Endodermal cell (in vitro differentiated cells): ENCODE results near the gene ANKRD34C. TPM values are rescaled to one million over a fixed set of nuclear protein-coding genes. Genes with fewer than 3 reads are reported as not detected.

Experiments used
- DNase-seq: peaks from one replicate; pipeline ENCODE4 v3.0.0-alpha.2; 2017
- H3K27ac ChIP-seq: 2 replicates; pipeline ENCODE4 v1.5.1; 2013; ENCODE audit warnings: mild to moderate bottlenecking, low read depth, low read length, moderate library complexity
- H3K27me3 ChIP-seq: 2 replicates; pipeline ENCODE4 v1.6.1; 2013; ENCODE audit warnings: mild to moderate bottlenecking, low read length, moderate library complexity; ENCODE audit not compliant: insufficient read depth, control insufficient read depth, poor library complexity, severe bottlenecking
- H3K36me3 ChIP-seq: 2 replicates; pipeline ENCODE4 v1.7.0; 2013; ENCODE audit warnings: mild to moderate bottlenecking, low read length, moderate library complexity; ENCODE audit not compliant: control insufficient read depth, insufficient read depth
- H3K4me1 ChIP-seq: one replicate; pipeline ENCODE4 v1.7.0; 2013; ENCODE audit warnings: low read length; ENCODE audit not compliant: control insufficient read depth, insufficient read depth
- H3K4me3 ChIP-seq: 2 replicates; pipeline ENCODE4 v1.5.1; 2013; ENCODE audit warnings: mild to moderate bottlenecking, low read length, moderate library complexity
- H3K9ac ChIP-seq: 2 replicates; pipeline ENCODE4 v1.6.1; 2013; ENCODE audit warnings: mild to moderate bottlenecking, low read length, moderate library complexity; ENCODE audit not compliant: poor library complexity, severe bottlenecking; ENCODE audit errors: extremely low read depth
- H3K9me3 ChIP-seq: 2 replicates; pipeline ENCODE4 v1.6.1; 2013; ENCODE audit warnings: mild to moderate bottlenecking, low read length, moderate library complexity; ENCODE audit not compliant: control insufficient read depth
- H3K27ac Mint-ChIP-seq: 2 replicates; pipeline ENCODE4 v1.8.0; 2020; ENCODE audit warnings: mixed read lengths
- H3K27me3 Mint-ChIP-seq: 2 replicates; pipeline ENCODE4 v1.8.0; 2021; ENCODE audit warnings: mild to moderate bottlenecking, mixed read lengths; ENCODE audit not compliant: insufficient read depth
- H3K36me3 Mint-ChIP-seq: 2 replicates; pipeline ENCODE4 v1.8.0; 2020; ENCODE audit warnings: low read depth, mixed read lengths
- H3K4me1 Mint-ChIP-seq: 2 replicates; pipeline ENCODE4 v1.8.0; 2020; ENCODE audit warnings: mixed read lengths
- H3K4me3 Mint-ChIP-seq: 2 replicates; pipeline ENCODE4 v1.8.0; 2020; ENCODE audit warnings: mild to moderate bottlenecking, moderate library complexity, mixed read lengths
- H3K9me3 Mint-ChIP-seq: 2 replicates; pipeline ENCODE4 v1.8.0; 2020; ENCODE audit warnings: mild to moderate bottlenecking, mixed read lengths
- CTCF ChIP-seq: fragments of 200-600 bp; sonication (generic); conservative IDR thresholded peaks from 2 replicates; pipeline ENCODE4 v1.5.0; 2021; ENCODE audit warnings: antibody characterized with exemption, mild to moderate bottlenecking
- WGBS, 2 experiments: methylation state at CpG; one replicate each; pipeline versions ENCODE4 v1.1.5 to v1.1.7; 2013; ENCODE audit warnings: missing lambda C conversion rate in 2 of 2, mixed read lengths in 1 of 2; ENCODE audit not compliant: insufficient coverage in 1 of 2, insufficient read length in 1 of 2; 5-methylcytosine and 5-hydroxymethylcytosine counted together
- long read RNA-seq, 4 experiments: library from polyadenylated mRNA in 2 of 4; library from RNA in 1 of 4; library from capped mRNA in 1 of 4; stranded (forward) in 3 of 4; unstranded in 1 of 4; transcript quantifications; one replicate each; pipeline ENCODE4 v2.0.0, GENCODE V29; 2020 to 2021; ENCODE audit warnings: inconsistent platforms in 1 of 4
- polyA plus RNA-seq, 2 experiments: library from polyadenylated mRNA; stranded (reverse); fragments of 50-300 nt; gene quantifications; one replicate each; pipeline ENCODE4 v1.2.3, GENCODE V29; 2013
- total RNA-seq, 2 donors: library from RNA; stranded (reverse); fragmentation: NEBNext Ultra II Directional in 1 of 2; extraction: Animal tissue kit (Norgen Biotek cat#: 25700) in 1 of 2; gene quantifications; 2 replicates in 1 of 2; 3 replicates in 1 of 2; pipeline ENCODE4 v1.2.1, GENCODE V29; 2021

Gene ANKRD34C
- not detected for total RNA-seq
- not detected for polyA plus RNA-seq (2013, experiment 1 of 2)
- polyA plus RNA-seq (2013, experiment 2 of 2): not detected
- long read RNA-seq, experiment 1: 0 reads
- long read RNA-seq, experiment 2: 0 reads
- long read RNA-seq, experiment 3: 0 reads
- long read RNA-seq, experiment 4: 0 reads

- H3K36me3 ChIP-seq: no peaks in the 10 kb centered on the region
- 3 to 10% methylated on average over 10 to 56 of the region's 56 CpGs for WGBS, 2 experiments
- peaks cover 85% of the 10 kb centered on the region for H3K27me3 Mint-ChIP-seq
- H3K4me3 Mint-ChIP-seq: peak within 1 kb of the TSS; percentile 30
- H3K27ac ChIP-seq: no peak within 1 kb of the TSS
- H3K27me3 ChIP-seq: peaks cover 91% of the 10 kb centered on the region
- DNase-seq: peak; percentile 72
- H3K9ac ChIP-seq: no peak within 1 kb of the TSS
- no peaks in the 10 kb centered on the region for H3K36me3 Mint-ChIP-seq
- peaks cover 4% of the 10 kb centered on the region for H3K4me1 Mint-ChIP-seq
- H3K27ac Mint-ChIP-seq: no peak within 1 kb of the TSS
- H3K4me3 ChIP-seq: no peak within 1 kb of the TSS
- TF ChIP-seq CTCF: no peak
- H3K4me1 ChIP-seq: no peaks in the 10 kb centered on the region
- H3K9me3 ChIP-seq: no peaks in the 10 kb centered on the region
- H3K9me3 Mint-ChIP-seq: no peaks in the 10 kb centered on the region
Observed at GRCh38 chr15:79282371-79283251, at the start of gene ANKRD34C. Gene ANKRD34C, plus strand, starts transcription at chr15:79282722. Its CDS starts 10,563 bp downstream, at chr15:79293285.

GRCh38 chr15:79233236-79233635 is 49.3 kb upstream of the ANKRD34C start:
- peaks cover 19% of the 10 kb centered on the region for H3K27me3 Mint-ChIP-seq
- no peak overlapping the region for H3K27ac Mint-ChIP-seq
- TF ChIP-seq CTCF: no peak
- H3K36me3 ChIP-seq: no peaks in the 10 kb centered on the region
- no peaks in the 10 kb centered on the region for H3K9me3 ChIP-seq
- no peaks in the 10 kb centered on the region for H3K4me1 ChIP-seq
- no peak overlapping the region for H3K27ac ChIP-seq
- H3K36me3 Mint-ChIP-seq: no peaks in the 10 kb centered on the region
- no peak for DNase-seq
- no peak overlapping the region for H3K4me3 ChIP-seq
- H3K4me3 Mint-ChIP-seq: no peak overlapping the region
- peaks cover 4% of the 10 kb centered on the region for H3K9me3 Mint-ChIP-seq
- no peaks in the 10 kb centered on the region for H3K27me3 ChIP-seq
- 83 to 95% methylated on average over 2 to 6 of the region's 6 CpGs for WGBS, 2 experiments
- no peaks in the 10 kb centered on the region for H3K4me1 Mint-ChIP-seq
- H3K9ac ChIP-seq: no peak overlapping the region

GRCh38 chr15:79240036-79240435 is 42.5 kb upstream of the ANKRD34C start:
- peaks cover 16% of the 10 kb centered on the region for H3K27me3 Mint-ChIP-seq
- no peak overlapping the region for H3K27ac Mint-ChIP-seq
- 71 to 79% methylated on average over 2 to 3 of the region's 3 CpGs for WGBS, 2 experiments
- Histone ChIP-seq H3K27me3 (no peaks in the 10 kb centered on the region), H3K4me1 (no peaks in the 10 kb centered on the region), H3K9me3 (no peaks in the 10 kb centered on the region), H3K27ac (no peak overlapping the region), H3K9ac (no peak overlapping the region), H3K4me3 (no peak overlapping the region), H3K36me3 (no peaks in the 10 kb centered on the region)
- no peak for TF ChIP-seq CTCF
- no peaks in the 10 kb centered on the region for H3K36me3 Mint-ChIP-seq
- H3K4me3 Mint-ChIP-seq: no peak overlapping the region
- no peaks in the 10 kb centered on the region for H3K4me1 Mint-ChIP-seq
- no peak for DNase-seq
- H3K9me3 Mint-ChIP-seq: no peaks in the 10 kb centered on the region
